ENCODE measurements around the gene PKN3. TPM values are rescaled to one million over a fixed set of nuclear protein-coding genes. Genes with fewer than 3 reads are reported as not detected.
A peak's percentile ranks its signal among the peaks of the same experiment; 100 is the strongest.
"Not testable (repeated sequence)": the region's sequence is repeated elsewhere in the genome, so short reads cannot be mapped to it uniquely, and the experiment has no call there.

PKN3 gene
- 25.4 and 28.0 TPM in 2 replicates for total RNA-seq

DNA sequence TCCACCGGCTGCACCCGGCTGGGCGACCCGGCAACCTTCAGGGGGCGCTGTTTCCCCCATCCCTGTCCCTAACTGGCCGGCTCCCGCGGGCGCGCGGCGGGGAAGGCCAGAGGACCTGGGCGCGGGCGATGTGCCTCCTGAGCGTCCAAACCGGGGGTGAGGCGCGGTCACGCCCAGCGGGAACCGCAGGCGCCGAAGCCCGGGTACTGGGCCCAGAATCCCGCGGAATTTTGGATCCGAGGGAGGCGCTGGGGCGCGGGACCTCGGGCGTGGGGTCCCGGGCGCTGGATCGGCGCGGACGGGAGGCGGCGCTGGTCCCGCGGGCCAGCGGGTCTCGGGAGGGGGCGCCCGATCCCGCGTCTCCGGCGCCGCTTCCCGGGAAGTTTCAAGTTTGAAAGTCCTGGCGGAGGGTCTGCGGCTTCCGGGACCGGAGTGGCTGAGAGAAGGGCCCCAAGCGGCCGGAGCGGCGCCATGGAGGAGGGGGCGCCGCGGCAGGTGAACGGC lies at the start of gene PKN3:
PKN3 (plus strand) TSS at position 59 of the 504 bp plus-strand sequence; CDS start at position 472, 413 bp downstream.
- Mint-ChIP-seq H3K27ac (peak within 1 kb of the TSS; percentile 78), H3K27me3 (ENCODE audit: low read depth) (no peaks in the 10 kb centered on the region), H3K4me1 (ENCODE audit: low read depth) (peaks cover 14% of the 10 kb centered on the region), H3K4me3 (ENCODE audit: low read depth) (peak within 1 kb of the TSS; percentile 89), H3K9me3 (no peaks in the 10 kb centered on the region), H3K36me3 (ENCODE audit: low read depth) (no peaks in the 10 kb centered on the region)
- intact Hi-C loops (cut with micrococcal nuclease), result loop anchor here (2.0 kb wide), 1 partner anchor 14 kb away; the partner anchor contains the start of gene SET
- DNase-seq (ENCODE audit: low spot score), result peak; percentile 83

DNA sequence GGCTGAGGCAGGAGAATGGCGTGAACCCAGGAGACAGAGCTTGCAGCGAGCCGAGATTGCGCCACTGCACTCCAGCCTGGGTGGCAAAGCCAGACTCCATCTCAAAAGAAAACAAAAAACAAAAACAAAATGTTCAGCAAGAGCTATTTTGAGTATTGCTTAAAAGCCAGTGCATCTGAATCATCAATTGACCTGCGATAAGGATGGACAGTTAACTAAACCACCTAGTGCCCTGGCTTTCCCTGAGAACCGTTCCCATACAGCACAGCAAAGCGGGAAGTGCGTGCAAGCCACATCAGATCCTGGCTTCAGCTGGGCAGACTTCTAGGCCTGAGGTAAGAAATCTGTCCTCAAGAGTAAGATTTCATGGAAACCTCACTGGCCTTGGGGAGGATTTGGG lies 48.4 kb upstream of the PKN3 start:
- Mint-ChIP-seq H3K9me3 (no peaks in the 10 kb centered on the region), H3K4me1 (ENCODE audit: low read depth) (peaks cover 3% of the 10 kb centered on the region), H3K36me3 (ENCODE audit: low read depth) (no peaks in the 10 kb centered on the region), H3K27ac (no peak overlapping the region), H3K27me3 (ENCODE audit: low read depth) (no peaks in the 10 kb centered on the region), H3K4me3 (ENCODE audit: low read depth) (no peak overlapping the region)
- no peak for DNase-seq (ENCODE audit: low spot score)
- intact Hi-C loops (cut with micrococcal nuclease), result no loop called here

DNA sequence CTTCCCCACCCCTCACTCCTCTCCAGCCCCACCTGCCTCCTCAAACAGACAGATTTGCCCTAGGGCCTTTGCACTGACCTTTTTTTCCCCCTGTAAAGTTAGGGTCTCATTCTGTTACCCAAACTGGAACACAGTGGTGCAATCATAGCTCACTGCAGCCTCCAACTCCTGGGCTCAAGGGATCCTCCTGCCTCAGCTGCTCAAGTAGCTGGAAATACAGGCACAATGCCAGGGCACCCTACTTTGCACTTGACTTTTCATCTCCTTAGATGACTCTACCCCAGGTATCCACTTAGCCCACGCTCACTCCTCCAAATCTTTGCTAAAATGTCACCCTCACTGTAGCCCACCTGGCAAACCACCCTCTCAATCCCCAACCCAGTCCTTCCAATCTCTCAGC lies 47.8 kb upstream of the PKN3 start:
- H3K27ac Mint-ChIP-seq, result no peak overlapping the region
- no peaks in the 10 kb centered on the region for H3K9me3 Mint-ChIP-seq
- H3K4me3 Mint-ChIP-seq (ENCODE audit: low read depth), result peak overlapping the region; percentile 23
- H3K27me3 Mint-ChIP-seq (ENCODE audit: low read depth), result no peaks in the 10 kb centered on the region
- no peak for DNase-seq (ENCODE audit: low spot score)
- H3K36me3 Mint-ChIP-seq (ENCODE audit: low read depth), result no peaks in the 10 kb centered on the region
- intact Hi-C loops (cut with micrococcal nuclease), result no loop called here
- H3K4me1 Mint-ChIP-seq (ENCODE audit: low read depth), result peaks cover 3% of the 10 kb centered on the region

DNA sequence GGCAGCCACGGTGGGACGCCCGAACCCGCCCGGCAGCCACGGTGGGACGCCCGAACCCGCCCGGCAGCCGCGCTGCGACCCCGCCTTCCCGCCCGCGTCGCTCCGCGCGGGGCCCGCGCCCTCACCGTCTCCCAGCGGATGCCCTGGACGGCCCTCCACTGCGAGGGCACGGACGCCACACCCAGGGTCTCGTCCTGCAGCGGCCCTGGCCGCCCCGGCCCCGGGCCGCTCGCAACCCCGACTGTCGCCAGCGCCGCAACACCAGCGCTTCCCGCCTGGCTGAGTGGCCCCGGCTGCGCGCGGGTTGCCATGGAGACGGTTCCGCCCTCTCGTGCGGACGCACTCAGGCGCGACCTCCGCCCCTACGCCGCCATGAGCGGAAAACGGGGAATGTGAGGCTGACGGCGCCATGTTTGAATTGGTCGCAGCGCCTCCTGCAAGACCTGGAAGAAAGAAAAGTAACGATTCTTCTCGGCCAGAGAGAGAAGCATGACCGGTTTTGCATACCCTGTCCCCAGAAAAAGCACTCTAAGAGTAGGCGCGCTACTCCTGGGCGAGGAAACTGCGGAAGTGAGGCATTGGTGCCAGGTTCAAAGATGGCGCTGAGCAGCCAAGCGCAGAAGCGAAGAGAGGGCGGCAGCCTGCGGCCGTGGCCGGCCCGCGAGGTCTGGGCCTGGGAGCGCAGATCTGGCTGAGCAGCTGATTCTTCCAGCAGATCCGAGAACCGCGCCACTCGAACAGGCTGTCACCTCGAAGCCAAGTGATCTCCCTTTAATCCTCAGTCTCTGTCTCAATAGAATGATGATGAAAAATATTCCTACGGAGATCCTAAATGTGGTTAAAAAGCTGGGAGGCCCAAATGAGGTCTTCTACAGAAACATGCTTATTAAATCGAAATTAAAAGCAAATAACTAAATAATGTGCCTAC lies 45.6 kb upstream of the PKN3 start, which contains the start of gene DYNC2I2:
DYNC2I2 (minus strand) TSS at position 432 of the 928 bp plus-strand sequence; CDS start at position 311, 121 bp downstream.
- no peaks in the 10 kb centered on the region for H3K27me3 Mint-ChIP-seq (ENCODE audit: low read depth)
- intact Hi-C loops (cut with micrococcal nuclease), result loop anchor here (2.0 kb wide), 1 partner anchor 32 kb away; the partner anchor contains the start of gene SET
- DNase-seq (ENCODE audit: low spot score), result peak; percentile 94
- H3K27ac Mint-ChIP-seq, result peak within 1 kb of the TSS; percentile 100
- H3K36me3 Mint-ChIP-seq (ENCODE audit: low read depth), result no peaks in the 10 kb centered on the region
- H3K9me3 Mint-ChIP-seq, result no peaks in the 10 kb centered on the region
- H3K4me3 Mint-ChIP-seq (ENCODE audit: low read depth), result peak within 1 kb of the TSS; percentile 95
- H3K4me1 Mint-ChIP-seq (ENCODE audit: low read depth), result peaks cover 3% of the 10 kb centered on the region

DNA sequence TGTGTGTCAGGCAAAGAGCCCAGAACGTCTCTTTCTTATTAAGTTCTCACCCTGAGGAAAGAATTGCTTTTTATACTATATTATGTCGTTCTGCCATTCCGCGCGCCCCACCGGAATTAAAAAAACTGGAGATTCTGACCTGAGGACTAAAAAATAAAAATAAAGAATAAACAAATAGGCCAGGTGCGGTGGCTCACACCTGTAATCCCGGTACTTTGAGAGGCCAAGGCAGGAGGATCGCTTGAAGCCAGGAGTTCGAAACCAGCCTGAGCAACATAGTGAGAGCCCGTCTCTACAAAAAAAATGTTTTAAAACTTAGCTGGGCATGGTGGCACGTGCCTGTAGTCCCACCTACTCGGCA lies 45.0 kb upstream of the PKN3 start:
- peak overlapping the region; percentile 95 for H3K4me3 Mint-ChIP-seq (ENCODE audit: low read depth)
- no peaks in the 10 kb centered on the region for H3K9me3 Mint-ChIP-seq
- peaks cover 3% of the 10 kb centered on the region for H3K4me1 Mint-ChIP-seq (ENCODE audit: low read depth)
- H3K27me3 Mint-ChIP-seq (ENCODE audit: low read depth), result no peaks in the 10 kb centered on the region
- no peak for DNase-seq (ENCODE audit: low spot score)
- peak overlapping the region; percentile 100 for H3K27ac Mint-ChIP-seq
- intact Hi-C loops (cut with micrococcal nuclease), result loop anchor here (2.0 kb wide), 1 partner anchor 31 kb away; the partner anchor contains the start of gene SET
- no peaks in the 10 kb centered on the region for H3K36me3 Mint-ChIP-seq (ENCODE audit: low read depth)

DNA sequence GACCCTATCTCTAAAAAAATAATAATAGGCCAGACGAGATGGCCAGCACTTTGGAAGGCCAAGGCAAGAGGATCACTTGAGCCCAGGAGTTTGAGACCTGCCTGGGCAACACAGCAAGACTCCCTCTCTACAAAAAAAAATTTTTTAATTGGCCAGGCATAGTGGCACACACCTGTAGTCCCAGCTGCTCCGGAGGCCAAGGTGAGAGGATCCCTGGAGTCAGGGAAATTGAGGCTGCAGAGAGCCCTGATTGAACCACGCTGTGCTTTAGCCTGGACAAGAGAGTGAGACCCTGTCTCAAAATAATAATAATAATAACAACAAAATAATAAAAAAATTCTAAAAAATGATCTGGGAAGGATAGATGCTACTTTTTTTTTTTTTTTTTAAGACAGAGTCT lies 44.5 kb upstream of the PKN3 start:
- peak overlapping the region; percentile 100 for H3K27ac Mint-ChIP-seq
- DNase-seq (ENCODE audit: low spot score), result no peak
- no peak overlapping the region for H3K4me3 Mint-ChIP-seq (ENCODE audit: low read depth)
- H3K4me1 Mint-ChIP-seq (ENCODE audit: low read depth), result peaks cover 3% of the 10 kb centered on the region
- H3K36me3 Mint-ChIP-seq (ENCODE audit: low read depth), result no peaks in the 10 kb centered on the region
- H3K27me3 Mint-ChIP-seq (ENCODE audit: low read depth), result no peaks in the 10 kb centered on the region
- H3K9me3 Mint-ChIP-seq, result no peaks in the 10 kb centered on the region
- intact Hi-C loops (cut with micrococcal nuclease), result loop anchor here (2.0 kb wide), 1 partner anchor 31 kb away; the partner anchor contains the start of gene SET

DNA sequence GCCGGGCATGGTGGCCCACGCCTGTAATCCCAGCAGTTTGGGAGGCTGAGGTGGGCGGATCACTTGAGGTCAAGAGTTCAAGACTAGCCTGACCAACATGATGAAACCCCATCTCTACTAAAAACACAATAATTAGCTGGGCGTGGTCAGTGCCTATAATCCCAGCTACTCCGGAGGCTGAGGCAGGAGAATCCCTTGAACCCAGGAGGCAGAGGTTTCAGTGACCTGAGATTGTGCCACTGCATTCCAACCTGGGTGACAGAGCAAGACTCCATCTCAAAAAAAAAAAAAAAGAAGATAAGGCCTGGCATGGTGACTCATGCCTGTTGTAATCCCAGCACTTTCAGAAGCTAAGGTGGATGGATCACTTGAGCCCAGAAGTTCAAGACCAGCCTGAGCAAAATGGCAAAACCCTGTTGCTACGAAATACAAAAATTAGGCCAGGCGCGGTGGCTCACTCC lies 35.8 kb upstream of the PKN3 start:
- H3K36me3 Mint-ChIP-seq (ENCODE audit: low read depth); H3K27ac Mint-ChIP-seq; H3K9me3 Mint-ChIP-seq; H3K27me3 Mint-ChIP-seq (ENCODE audit: low read depth); H3K4me3 Mint-ChIP-seq (ENCODE audit: low read depth); DNase-seq (ENCODE audit: low spot score); intact Hi-C loops (cut with micrococcal nuclease); H3K4me1 Mint-ChIP-seq (ENCODE audit: low read depth): not testable (repeated sequence)

DNA sequence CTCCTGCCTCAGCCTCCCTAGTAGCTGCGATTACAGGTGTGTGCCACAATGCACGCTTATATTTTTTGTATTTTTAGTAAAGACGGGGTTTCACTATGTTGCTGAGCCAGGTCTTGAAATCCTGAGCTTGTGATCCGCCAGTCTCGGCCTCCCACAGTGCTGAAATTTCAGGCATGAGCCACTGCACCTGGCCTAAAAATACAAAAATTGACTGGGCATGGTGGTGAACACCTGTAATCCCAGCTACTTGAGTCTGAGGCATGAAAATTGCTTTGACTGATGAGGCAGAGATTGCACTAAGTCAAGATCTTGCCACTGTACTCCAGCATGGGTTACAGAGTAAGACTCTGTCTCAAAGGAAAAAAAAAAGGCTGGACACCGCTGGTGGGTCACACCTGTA lies 32.5 kb upstream of the PKN3 start:
- DNase-seq (ENCODE audit: low spot score), result no peak
- Mint-ChIP-seq H3K4me1 (ENCODE audit: low read depth) (no peaks in the 10 kb centered on the region), H3K27me3 (ENCODE audit: low read depth) (no peaks in the 10 kb centered on the region), H3K36me3 (ENCODE audit: low read depth) (no peaks in the 10 kb centered on the region), H3K4me3 (ENCODE audit: low read depth) (no peak overlapping the region), H3K9me3 (no peaks in the 10 kb centered on the region), H3K27ac (no peak overlapping the region)
- intact Hi-C loops (cut with micrococcal nuclease), result no loop called here

DNA sequence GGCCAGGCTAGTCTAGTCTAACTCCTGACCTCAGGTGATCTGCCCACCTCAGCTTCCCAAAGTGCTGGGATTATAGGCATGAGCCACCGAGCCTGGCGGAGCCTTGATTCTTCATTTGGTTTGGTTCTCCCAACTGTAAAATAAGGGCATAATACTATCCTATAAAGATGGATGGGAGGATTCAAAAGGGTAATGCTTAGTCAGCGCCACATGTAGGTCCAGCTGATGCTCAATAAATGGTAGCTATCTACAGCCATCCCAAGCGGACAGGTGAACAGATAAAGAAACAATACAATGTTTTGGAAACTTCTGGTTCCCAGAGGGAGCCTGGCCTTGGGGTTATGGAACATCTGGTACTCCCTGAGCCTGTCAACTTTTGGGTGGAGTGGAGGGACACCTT lies 26.9 kb upstream of the PKN3 start:
- no peak for DNase-seq (ENCODE audit: low spot score)
- no peak overlapping the region for H3K27ac Mint-ChIP-seq
- no peaks in the 10 kb centered on the region for H3K27me3 Mint-ChIP-seq (ENCODE audit: low read depth)
- no peaks in the 10 kb centered on the region for H3K9me3 Mint-ChIP-seq
- H3K4me3 Mint-ChIP-seq (ENCODE audit: low read depth), result no peak overlapping the region
- H3K36me3 Mint-ChIP-seq (ENCODE audit: low read depth), result no peaks in the 10 kb centered on the region
- no peaks in the 10 kb centered on the region for H3K4me1 Mint-ChIP-seq (ENCODE audit: low read depth)
- intact Hi-C loops (cut with micrococcal nuclease), result no loop called here

DNA sequence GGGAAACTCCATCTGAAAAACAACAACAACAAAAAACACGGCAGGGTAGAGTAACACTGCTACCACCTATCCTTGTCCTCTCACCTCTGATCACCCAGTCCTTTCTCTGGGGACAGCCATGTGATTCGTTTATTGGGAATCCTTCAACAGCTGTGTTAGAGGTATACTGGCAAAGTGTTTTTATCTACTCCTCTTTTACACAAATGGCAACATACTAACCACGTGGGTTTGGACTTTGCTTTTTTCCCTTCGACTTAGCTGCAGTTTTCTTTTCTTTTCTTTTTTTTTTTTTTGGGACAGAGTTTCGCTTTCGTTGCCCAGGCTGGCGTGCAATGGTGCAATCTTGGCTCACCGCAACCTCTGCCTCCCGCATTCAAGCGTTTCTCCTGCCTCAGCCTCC lies 24.5 kb upstream of the PKN3 start:
- no peaks in the 10 kb centered on the region for H3K9me3 Mint-ChIP-seq
- intact Hi-C loops (cut with micrococcal nuclease), result no loop called here
- H3K27ac Mint-ChIP-seq, result no peak overlapping the region
- peaks cover 3% of the 10 kb centered on the region for H3K4me1 Mint-ChIP-seq (ENCODE audit: low read depth)
- H3K4me3 Mint-ChIP-seq (ENCODE audit: low read depth), result no peak overlapping the region
- no peak for DNase-seq (ENCODE audit: low spot score)
- H3K36me3 Mint-ChIP-seq (ENCODE audit: low read depth), result no peaks in the 10 kb centered on the region
- no peaks in the 10 kb centered on the region for H3K27me3 Mint-ChIP-seq (ENCODE audit: low read depth)

DNA sequence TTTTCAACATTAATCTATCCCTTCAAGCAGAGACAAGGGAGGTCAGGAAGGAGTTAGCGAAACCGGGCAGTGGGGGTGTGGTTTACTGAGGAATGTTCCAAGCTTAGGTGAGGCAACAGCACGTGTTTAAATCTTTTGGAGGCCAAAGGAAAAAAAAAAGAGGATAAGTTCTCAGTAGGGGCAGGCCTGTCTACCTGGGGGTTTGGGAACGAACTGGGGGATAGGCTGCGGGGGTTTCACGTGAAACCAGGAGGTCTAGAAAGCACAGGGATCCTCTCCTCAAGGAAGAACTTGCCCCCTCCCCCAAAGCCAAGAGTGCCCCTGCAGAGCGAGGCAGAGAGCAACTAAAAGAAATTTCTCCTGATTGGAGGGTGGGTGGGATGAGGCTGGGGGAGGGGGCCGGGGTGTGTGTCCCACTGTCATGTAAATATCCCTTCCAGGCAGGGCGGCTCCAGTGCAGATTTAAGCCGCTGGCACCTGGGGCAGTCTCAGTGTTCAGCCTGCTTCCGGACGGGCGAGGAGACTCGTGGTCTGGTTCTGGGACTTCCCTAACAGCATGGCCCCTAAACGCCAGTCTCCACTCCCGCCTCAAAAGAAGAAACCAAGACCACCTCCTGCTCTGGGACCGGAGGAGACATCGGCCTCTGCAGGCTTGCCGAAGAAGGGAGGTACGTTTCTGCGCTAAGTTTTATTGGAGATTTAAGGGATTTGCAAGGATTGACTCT lies 18.8 kb upstream of the PKN3 start:
- intact Hi-C loops (cut with micrococcal nuclease), result loop anchor here (10.0 kb wide), 1 partner anchor 341 kb away; the partner anchor contains the start of gene SH3GLB2
- Mint-ChIP-seq H3K4me1 (ENCODE audit: low read depth) (peaks cover 34% of the 10 kb centered on the region), H3K27ac (peak overlapping the region; percentile 93), H3K27me3 (ENCODE audit: low read depth) (no peaks in the 10 kb centered on the region), H3K36me3 (ENCODE audit: low read depth) (peaks cover 8% of the 10 kb centered on the region), H3K4me3 (ENCODE audit: low read depth) (peak overlapping the region; percentile 95), H3K9me3 (no peaks in the 10 kb centered on the region)
- DNase-seq (ENCODE audit: low spot score), result peak; percentile 18

DNA sequence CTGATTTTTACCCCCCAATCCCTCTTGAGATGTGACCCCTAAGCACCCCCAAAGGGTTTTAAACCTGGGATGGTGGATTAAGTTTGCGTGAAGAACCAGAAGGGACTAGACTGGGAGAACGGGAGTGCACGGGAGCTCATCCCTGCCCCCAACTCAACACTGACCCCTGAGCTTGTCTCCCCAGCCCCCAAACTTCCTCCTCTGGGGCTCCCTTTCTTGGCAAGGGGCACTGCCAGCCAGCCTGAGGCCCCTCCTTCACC lies 18.3 kb upstream of the PKN3 start:
- H3K9me3 Mint-ChIP-seq, result no peaks in the 10 kb centered on the region
- H3K27ac Mint-ChIP-seq, result peak overlapping the region; percentile 93
- no peak for DNase-seq (ENCODE audit: low spot score)
- no peaks in the 10 kb centered on the region for H3K27me3 Mint-ChIP-seq (ENCODE audit: low read depth)
- intact Hi-C loops (cut with micrococcal nuclease), result loop anchor here (10.0 kb wide), 1 partner anchor 341 kb away; the partner anchor contains the start of gene SH3GLB2
- H3K36me3 Mint-ChIP-seq (ENCODE audit: low read depth), result peaks cover 8% of the 10 kb centered on the region
- peak overlapping the region; percentile 95 for H3K4me3 Mint-ChIP-seq (ENCODE audit: low read depth)
- H3K4me1 Mint-ChIP-seq (ENCODE audit: low read depth), result peaks cover 34% of the 10 kb centered on the region

Measured in activated T-helper 2 cell treated with anti-CD3 and anti-CD28 coated beads, Interferon-gamma antibody, Interleukin-2, Interleukin-4, amounts not matched to agents 10 μg/mL and 5 μg/mL and 100 μg/mL, durations not matched to agents 14 hours and 24 hours and 36 hours (primary cell).